HEK293 (cell line): ENCODE data around the gene HOXB1.
A peak's percentile ranks its signal among the peaks of the same experiment; 100 is the strongest.

Source experiments
- CTCF ChIA-PET: fragments of 350-600 bp; formaldehyde crosslinking; extraction: SDS; loops from one replicate; lab custom pipeline; 2021; ENCODE audit warnings: antibody characterized with exemption; lab: Yijun Ruan, JAX
- POLR2A ChIA-PET: fragments of 300-600 bp; formaldehyde crosslinking; extraction: SDS; loops from one replicate; lab custom pipeline; 2020; ENCODE audit warnings: antibody characterized with exemption, inconsistent platforms; lab: Yijun Ruan, JAX
- H3K27ac ChIP-seq: fragments of 200-500 bp; sonication (Bioruptor generic); 2 replicates; pipeline ENCODE4 v1.5.1; 2014; ENCODE audit warnings: low read depth, low read length, control low read depth, inconsistent platforms; ENCODE audit errors: extremely low read depth
- H3K36me3 ChIP-seq, 2 experiments: fragments of 200-500 bp in 1 of 2; sonication (Bioruptor generic) in 1 of 2; 1 replicate in 1 of 2; 2 replicates in 1 of 2; pipeline ENCODE4 v1.5.1; 2014 to 2017; ENCODE audit warnings: inconsistent platforms in 2 of 2, low read length in 2 of 2; ENCODE audit not compliant: control insufficient read depth in 2 of 2, insufficient read depth in 1 of 2
- H3K4me1 ChIP-seq: fragments of 200-500 bp; sonication (Bioruptor generic); 2 replicates; pipeline ENCODE4 v1.5.1; 2014; ENCODE audit warnings: mild to moderate bottlenecking, low read length, inconsistent platforms; ENCODE audit not compliant: control insufficient read depth, insufficient read depth
- H3K4me3 ChIP-seq: 2 replicates; pipeline ENCODE4 v1.5.1; 2011; ENCODE audit warnings: low read depth, mild to moderate bottlenecking, control low read depth, low read length, moderate library complexity
- H3K9me3 ChIP-seq: fragments of 200-500 bp; sonication (Bioruptor generic); 2 replicates; pipeline ENCODE4 v1.5.1; 2014; ENCODE audit warnings: low read depth, low read length, inconsistent platforms; ENCODE audit not compliant: control insufficient read depth, insufficient read depth
- CTCF ChIP-seq: fragments of 450-650 bp; formaldehyde crosslinking; IDR thresholded peaks from 2 replicates; pipeline ENCODE4 v1.5.1; 2016; ENCODE audit warnings: missing biosample characterization, missing genetic modification characterization
- EGR2 ChIP-seq: fragments of 450-650 bp; formaldehyde crosslinking; IDR thresholded peaks from 2 replicates; pipeline ENCODE4 v1.5.1; 2016; ENCODE audit warnings: low read depth, missing biosample characterization, missing genetic modification characterization
- ELK4 ChIP-seq: IDR thresholded peaks from 2 replicates; pipeline ENCODE4 v1.6.1; 2011; ENCODE audit warnings: mild to moderate bottlenecking, low read depth, low read length, borderline replicate concordance
- GFI1B ChIP-seq: fragments of 450-650 bp; formaldehyde crosslinking; IDR thresholded peaks from 2 replicates; pipeline ENCODE4 v1.5.1; 2016; ENCODE audit warnings: missing biosample characterization, missing genetic modification characterization
- GLIS2 ChIP-seq: fragments of 450-650 bp; formaldehyde crosslinking; IDR thresholded peaks from 2 replicates; pipeline ENCODE4 v1.5.1; 2016; ENCODE audit warnings: missing biosample characterization, missing genetic modification characterization
- MEIS1 ChIP-seq: sonication (generic); formaldehyde crosslinking; IDR thresholded peaks from 2 replicates; pipeline ENCODE4 v1.8.1; 2022; ENCODE audit warnings: missing genetic modification reagents, mild to moderate bottlenecking, borderline replicate concordance
- RBAK ChIP-seq: fragments of 450-650 bp; formaldehyde crosslinking; IDR thresholded peaks from 2 replicates; pipeline ENCODE4 v1.5.1; 2016; ENCODE audit warnings: missing biosample characterization, missing genetic modification characterization
- TRIM28 ChIP-seq: IDR thresholded peaks from 2 replicates; pipeline ENCODE4 v1.6.1; 2011; ENCODE audit warnings: low read length, control low read depth, borderline replicate concordance
- WT1 ChIP-seq: fragments of 450-650 bp; formaldehyde crosslinking; IDR thresholded peaks from 2 replicates; pipeline ENCODE4 v1.5.1; 2016; ENCODE audit warnings: missing biosample characterization, missing genetic modification characterization
- ZFHX2 ChIP-seq: fragments of 450-650 bp; formaldehyde crosslinking; conservative IDR thresholded peaks from 2 replicates; pipeline ENCODE4 v1.5.1; 2016; ENCODE audit warnings: missing biosample characterization, missing genetic modification characterization
- ZFP37 ChIP-seq: fragments of 450-650 bp; formaldehyde crosslinking; IDR thresholded peaks from 2 replicates; pipeline ENCODE4 v1.5.1; 2016; ENCODE audit warnings: missing biosample characterization, missing genetic modification characterization
- ZNF10 ChIP-seq: fragments of 450-650 bp; formaldehyde crosslinking; IDR thresholded peaks from 2 replicates; pipeline ENCODE4 v1.5.1; 2017; ENCODE audit warnings: missing biosample characterization, missing genetic modification characterization
- ZNF157 ChIP-seq: fragments of 450-650 bp; formaldehyde crosslinking; IDR thresholded peaks from 2 replicates; pipeline ENCODE4 v1.5.1; 2016; ENCODE audit warnings: missing biosample characterization, missing genetic modification characterization
- ZNF175 ChIP-seq: fragments of 450-650 bp; formaldehyde crosslinking; IDR thresholded peaks from 2 replicates; pipeline ENCODE4 v1.5.1; 2016; ENCODE audit warnings: missing biosample characterization, missing genetic modification characterization
- ZNF184 ChIP-seq: fragments of 450-650 bp; IDR thresholded peaks from 2 replicates; pipeline ENCODE4 v1.5.1; 2018; ENCODE audit warnings: missing biosample characterization, mild to moderate bottlenecking, missing genetic modification characterization
- ZNF248 ChIP-seq: fragments of 450-650 bp; formaldehyde crosslinking; IDR thresholded peaks from 2 replicates; pipeline ENCODE4 v1.5.1; 2017; ENCODE audit warnings: missing biosample characterization, missing genetic modification characterization
- ZNF596 ChIP-seq: fragments of 450-650 bp; IDR thresholded peaks from 2 replicates; pipeline ENCODE4 v1.5.0; 2018; ENCODE audit warnings: missing biosample characterization, mild to moderate bottlenecking, missing genetic modification characterization, moderate library complexity
- ZNF626 ChIP-seq: fragments of 450-650 bp; sonication (Bioruptor Pico); formaldehyde crosslinking; IDR thresholded peaks from 2 replicates; pipeline ENCODE4 v1.5.1; 2018; ENCODE audit warnings: missing biosample characterization, missing genetic modification characterization, inconsistent platforms
- ZNF76 ChIP-seq: fragments of 450-650 bp; formaldehyde crosslinking; IDR thresholded peaks from 2 replicates; pipeline ENCODE4; 2016; ENCODE audit warnings: low read depth, missing biosample characterization, missing genetic modification characterization, borderline replicate concordance
- ZXDB ChIP-seq: fragments of 450-650 bp; formaldehyde crosslinking; IDR thresholded peaks from 2 replicates; pipeline ENCODE4 v1.5.1; 2016; ENCODE audit warnings: missing biosample characterization, missing genetic modification characterization
- TF ChIP-seq, protein P1 (sequence below): fragments of 450-650 bp; formaldehyde crosslinking; IDR thresholded peaks from 2 replicates; pipeline ENCODE4 v1.5.1; 2017; ENCODE audit warnings: missing biosample characterization, missing genetic modification characterization
- TF ChIP-seq, protein P2 (sequence below): fragments of 450-650 bp; formaldehyde crosslinking; IDR thresholded peaks from 2 replicates; pipeline ENCODE4 v1.5.0; 2017; ENCODE audit warnings: missing biosample characterization, missing genetic modification characterization, borderline replicate concordance

HOXB1 gene

DNA sequence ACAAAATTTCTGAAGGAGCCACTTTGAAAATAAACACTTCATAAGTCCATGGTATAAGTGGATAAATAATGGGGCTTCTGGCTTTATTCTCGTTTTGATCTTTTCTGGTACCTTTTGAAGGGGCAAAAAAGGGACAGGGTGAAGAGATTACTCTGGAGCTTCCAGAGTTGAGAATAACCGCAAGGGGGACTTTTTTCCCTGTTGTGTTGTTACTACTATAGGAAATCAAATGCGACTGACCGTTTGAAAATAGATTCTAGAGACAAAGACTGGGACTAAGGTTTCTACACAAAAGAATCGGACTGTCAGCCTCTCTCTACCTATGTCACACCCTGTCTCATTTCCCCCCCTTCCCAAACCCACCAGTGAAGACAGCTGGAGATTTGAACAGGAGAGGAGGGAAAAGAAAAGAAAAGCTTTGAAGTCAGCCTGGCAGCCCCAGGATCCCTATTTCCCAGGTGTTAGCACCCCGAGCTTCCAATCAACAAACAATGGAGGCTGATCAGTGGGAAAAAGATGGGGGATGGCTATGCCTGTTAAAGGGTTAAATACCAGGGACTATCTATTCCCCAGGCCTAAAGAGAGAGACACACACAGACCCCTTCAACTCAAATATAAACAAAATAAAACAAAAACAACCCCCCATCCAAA lies 39.0 kb upstream of the HOXB1 start:
- H3K4me1 ChIP-seq, result peaks cover 98% of the 10 kb centered on the region
- POLR2A ChIA-PET, result interaction anchor here (0.8 to 1.1 kb wide), 4 partner anchors 13 to 90 kb away, joined by 3 to 5 read pairs (median 4); no protein-coding TSS in a partner anchor
- no peaks in the 10 kb centered on the region for H3K9me3 ChIP-seq
- no peak overlapping the region for H3K4me3 ChIP-seq
- H3K36me3 ChIP-seq, result peaks cover 8 to 53% of the 10 kb centered on the region in 2 experiments
- peak overlapping the region; percentile 93 for H3K27ac ChIP-seq
- CTCF ChIA-PET, result interaction anchor here (0.6 to 1.0 kb wide), 4 partner anchors 9 to 178 kb away, joined by 3 to 6 read pairs (median 3); no protein-coding TSS in a partner anchor
- TF ChIP-seq CTCF (tag by site-specific recombination) (0 out of 2 replicates have a peak, but pooled peaks have one; percentile 15), ZNF175 (tag by site-specific recombination) (no peak), ZNF596 (0 out of 2 replicates have a peak, but pooled peaks have one; percentile 18)

DNA sequence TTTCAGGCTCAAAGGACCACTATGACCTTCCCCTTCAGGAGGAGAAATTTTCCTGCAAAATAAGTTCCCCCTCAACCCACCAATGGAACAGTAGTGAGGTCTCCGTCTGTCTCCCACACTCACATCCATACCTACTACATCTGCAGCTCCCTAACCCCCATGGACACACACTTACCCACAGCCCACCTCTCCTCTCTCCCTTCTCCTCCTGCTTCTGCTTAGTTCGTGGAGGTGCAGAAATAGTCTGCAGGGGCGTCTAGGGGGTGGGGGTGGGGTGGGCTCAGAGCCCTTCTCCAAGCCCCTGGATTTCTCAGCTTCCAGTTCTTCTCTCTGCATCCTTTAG lies 38.4 kb upstream of the HOXB1 start:
- H3K27ac ChIP-seq, result peak overlapping the region; percentile 57
- no peak overlapping the region for H3K4me3 ChIP-seq
- H3K9me3 ChIP-seq, result no peaks in the 10 kb centered on the region
- H3K4me1 ChIP-seq, result peaks cover 95% of the 10 kb centered on the region
- ChIA-PET POLR2A (no interaction called here), CTCF (interaction anchor here (0.6 to 0.8 kb wide), 2 partner anchors 10 to 303 kb away, joined by 3 read pairs; no protein-coding TSS in a partner anchor)
- TF ChIP-seq ZFHX2 (tag by site-specific recombination) (peak; percentile 27; the same call in 1 of the 2 replicates), ZNF76 (tag by site-specific recombination) (0 out of 2 replicates have a peak, but pooled peaks have one; percentile 8), EGR2 (tag by site-specific recombination) (peak; percentile 51), WT1 (tag by site-specific recombination) (0 out of 2 replicates have a peak, but pooled peaks have one; percentile 2), ZNF157 (tag by site-specific recombination) (no peak), GLIS2 (tag by site-specific recombination) (peak; percentile 25; the same call in 1 of the 2 replicates)
- H3K36me3 ChIP-seq, result peaks cover 8 to 58% of the 10 kb centered on the region in 2 experiments

DNA sequence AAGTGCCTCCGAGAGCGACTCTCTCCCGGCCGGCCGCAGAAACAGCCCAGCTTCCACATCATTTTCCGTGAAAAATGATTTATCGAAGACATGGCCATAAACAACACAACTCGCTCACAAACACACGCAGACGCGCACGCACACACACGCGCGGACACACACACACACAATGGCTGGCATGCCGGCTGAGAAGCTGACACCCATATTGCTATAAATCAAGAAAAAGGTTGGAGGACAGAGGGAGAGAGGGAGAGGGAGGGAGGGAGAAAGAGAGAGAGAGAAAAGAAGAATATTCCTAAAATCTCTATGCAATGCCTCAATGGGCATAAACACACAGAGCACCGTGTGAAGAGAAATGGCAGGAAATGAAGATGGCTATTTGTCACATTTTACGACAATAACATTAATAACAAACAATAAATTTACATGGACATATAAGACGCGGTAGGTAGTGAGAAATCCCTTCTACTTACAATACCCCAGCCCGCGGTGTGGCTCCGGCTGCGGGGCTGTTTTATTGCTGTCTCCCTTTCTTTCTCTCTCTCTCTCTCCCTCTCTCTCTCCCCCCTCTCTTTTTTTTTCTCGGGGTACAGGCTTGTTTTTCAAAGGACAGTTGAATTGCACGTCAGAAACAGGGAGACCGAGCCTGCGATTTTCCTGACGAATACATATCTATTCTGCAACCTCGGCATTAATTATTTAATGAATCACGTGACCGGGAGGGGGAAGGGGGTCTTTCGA lies 37.9 kb upstream of the HOXB1 start:
- no peak overlapping the region for H3K4me3 ChIP-seq
- peaks cover 92% of the 10 kb centered on the region for H3K4me1 ChIP-seq
- TF ChIP-seq ZNF248, result no peak
- no peak for TF ChIP-seq ZFP37 (tag by site-specific recombination)
- TF ChIP-seq GFI1B (tag by site-specific recombination), result no peak; the same call in 1 of the 2 replicates
- TF ChIP-seq ZNF184, result no peak
- TF ChIP-seq RBAK (tag by site-specific recombination), result no peak
- no peak; the same call in 1 of the 2 replicates for TF ChIP-seq ZNF10
- no peak for TF ChIP-seq MEIS1
- TF ChIP-seq, protein P1, sequence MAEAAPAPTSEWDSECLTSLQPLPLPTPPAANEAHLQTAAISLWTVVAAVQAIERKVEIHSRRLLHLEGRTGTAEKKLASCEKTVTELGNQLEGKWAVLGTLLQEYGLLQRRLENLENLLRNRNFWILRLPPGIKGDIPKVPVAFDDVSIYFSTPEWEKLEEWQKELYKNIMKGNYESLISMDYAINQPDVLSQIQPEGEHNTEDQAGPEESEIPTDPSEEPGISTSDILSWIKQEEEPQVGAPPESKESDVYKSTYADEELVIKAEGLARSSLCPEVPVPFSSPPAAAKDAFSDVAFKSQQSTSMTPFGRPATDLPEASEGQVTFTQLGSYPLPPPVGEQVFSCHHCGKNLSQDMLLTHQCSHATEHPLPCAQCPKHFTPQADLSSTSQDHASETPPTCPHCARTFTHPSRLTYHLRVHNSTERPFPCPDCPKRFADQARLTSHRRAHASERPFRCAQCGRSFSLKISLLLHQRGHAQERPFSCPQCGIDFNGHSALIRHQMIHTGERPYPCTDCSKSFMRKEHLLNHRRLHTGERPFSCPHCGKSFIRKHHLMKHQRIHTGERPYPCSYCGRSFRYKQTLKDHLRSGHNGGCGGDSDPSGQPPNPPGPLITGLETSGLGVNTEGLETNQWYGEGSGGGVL (tag by site-specific recombination), result peak; percentile 70
- no peak for TF ChIP-seq TRIM28
- TF ChIP-seq, protein P2, sequence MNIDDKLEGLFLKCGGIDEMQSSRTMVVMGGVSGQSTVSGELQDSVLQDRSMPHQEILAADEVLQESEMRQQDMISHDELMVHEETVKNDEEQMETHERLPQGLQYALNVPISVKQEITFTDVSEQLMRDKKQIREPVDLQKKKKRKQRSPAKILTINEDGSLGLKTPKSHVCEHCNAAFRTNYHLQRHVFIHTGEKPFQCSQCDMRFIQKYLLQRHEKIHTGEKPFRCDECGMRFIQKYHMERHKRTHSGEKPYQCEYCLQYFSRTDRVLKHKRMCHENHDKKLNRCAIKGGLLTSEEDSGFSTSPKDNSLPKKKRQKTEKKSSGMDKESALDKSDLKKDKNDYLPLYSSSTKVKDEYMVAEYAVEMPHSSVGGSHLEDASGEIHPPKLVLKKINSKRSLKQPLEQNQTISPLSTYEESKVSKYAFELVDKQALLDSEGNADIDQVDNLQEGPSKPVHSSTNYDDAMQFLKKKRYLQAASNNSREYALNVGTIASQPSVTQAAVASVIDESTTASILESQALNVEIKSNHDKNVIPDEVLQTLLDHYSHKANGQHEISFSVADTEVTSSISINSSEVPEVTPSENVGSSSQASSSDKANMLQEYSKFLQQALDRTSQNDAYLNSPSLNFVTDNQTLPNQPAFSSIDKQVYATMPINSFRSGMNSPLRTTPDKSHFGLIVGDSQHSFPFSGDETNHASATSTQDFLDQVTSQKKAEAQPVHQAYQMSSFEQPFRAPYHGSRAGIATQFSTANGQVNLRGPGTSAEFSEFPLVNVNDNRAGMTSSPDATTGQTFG (tag by site-specific recombination), result no peak
- no peak for TF ChIP-seq ZNF626 (tag by site-specific recombination)
- no peak for TF ChIP-seq ZXDB
- no peak for TF ChIP-seq ELK4
- no peak for TF ChIP-seq EGR2 (tag by site-specific recombination)

More for the DNA sequence above, 37.9 kb upstream of the HOXB1 start:
- peak overlapping the region; percentile 57 for H3K27ac ChIP-seq
- POLR2A ChIA-PET, result no interaction called here
- CTCF ChIA-PET, result interaction anchor here (0.6 to 1.5 kb wide), 3 partner anchors 11 to 302 kb away, joined by 3 to 5 read pairs (median 3); no protein-coding TSS in a partner anchor
- peaks cover 8 to 58% of the 10 kb centered on the region in 2 experiments for H3K36me3 ChIP-seq
- H3K9me3 ChIP-seq, result no peaks in the 10 kb centered on the region
